Liver (tissue), 3 donors: Measurements from ENCODE around the gene SLC25A52.

Source experiments
- ATF3 ChIP-seq: IDR thresholded peaks from 2 replicates; pipeline ENCODE4 v1.6.1; 2016; ENCODE audit warnings: antibody characterized with exemption
- RXRA ChIP-seq, 2 donors: IDR thresholded peaks; 2 replicates each; pipeline ENCODE4 v1.6.1; 2017 to 2018; ENCODE audit warnings: antibody characterized with exemption in 2 of 2, mild to moderate bottlenecking in 1 of 2
- TF ChIP-seq, protein P1 (sequence below): fragments of 150-350 bp; IDR thresholded peaks from 2 replicates; pipeline ENCODE4 v1.5.1; 2017; ENCODE audit warnings: improper control_type of control experiment, low read depth, low read length; ENCODE audit not compliant: missing input control
- donor health status: healthy.
- donor health status: healthy.

- TF ChIP-seq, protein P1, sequence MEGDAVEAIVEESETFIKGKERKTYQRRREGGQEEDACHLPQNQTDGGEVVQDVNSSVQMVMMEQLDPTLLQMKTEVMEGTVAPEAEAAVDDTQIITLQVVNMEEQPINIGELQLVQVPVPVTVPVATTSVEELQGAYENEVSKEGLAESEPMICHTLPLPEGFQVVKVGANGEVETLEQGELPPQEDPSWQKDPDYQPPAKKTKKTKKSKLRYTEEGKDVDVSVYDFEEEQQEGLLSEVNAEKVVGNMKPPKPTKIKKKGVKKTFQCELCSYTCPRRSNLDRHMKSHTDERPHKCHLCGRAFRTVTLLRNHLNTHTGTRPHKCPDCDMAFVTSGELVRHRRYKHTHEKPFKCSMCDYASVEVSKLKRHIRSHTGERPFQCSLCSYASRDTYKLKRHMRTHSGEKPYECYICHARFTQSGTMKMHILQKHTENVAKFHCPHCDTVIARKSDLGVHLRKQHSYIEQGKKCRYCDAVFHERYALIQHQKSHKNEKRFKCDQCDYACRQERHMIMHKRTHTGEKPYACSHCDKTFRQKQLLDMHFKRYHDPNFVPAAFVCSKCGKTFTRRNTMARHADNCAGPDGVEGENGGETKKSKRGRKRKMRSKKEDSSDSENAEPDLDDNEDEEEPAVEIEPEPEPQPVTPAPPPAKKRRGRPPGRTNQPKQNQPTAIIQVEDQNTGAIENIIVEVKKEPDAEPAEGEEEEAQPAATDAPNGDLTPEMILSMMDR = no peak
- no peak for TF ChIP-seq RXRA (IDR thresholded peaks at IDR 0.05)
- no peak for TF ChIP-seq ATF3
Measured at GRCh38 chr18:31736630-31737029, 24.1 kb downstream of the SLC25A52 start.
